Retinal pigment epithelial cell (primary cell): ENCODE measurements around the gene SPTBN5.

Experiments used
- DNase-seq: peaks from one replicate; pipeline ENCODE4 v3.0.0-alpha.2; 2010; ENCODE audit warnings: low read depth
- H3K4me3 ChIP-seq: 2 replicates; pipeline ENCODE4 v1.5.1; 2011; ENCODE audit warnings: mild to moderate bottlenecking, low read length, control low read depth, moderate library complexity
- CTCF ChIP-seq: conservative IDR thresholded peaks from 2 replicates; pipeline ENCODE4 v1.5.1; 2011; ENCODE audit warnings: low read depth, low read length, control low read depth, inconsistent platforms

SPTBN5 gene

GRCh38 chr15:41914411-41914810 lies 20.6 kb upstream of the SPTBN5 start:
- TF ChIP-seq CTCF: no peak
- H3K4me3 ChIP-seq: no peak overlapping the region
- no peak for DNase-seq

GRCh38 chr15:41913256-41913655 lies 19.4 kb upstream of the SPTBN5 start:
- no peak overlapping the region for H3K4me3 ChIP-seq
- no peak for TF ChIP-seq CTCF
- DNase-seq: no peak

GRCh38 chr15:41911691-41912345 lies 18.0 kb upstream of the SPTBN5 start:
- no peak for TF ChIP-seq CTCF
- no peak for DNase-seq
- no peak overlapping the region for H3K4me3 ChIP-seq

GRCh38 chr15:41908736-41909461 lies 15.0 kb upstream of the SPTBN5 start:
- no peak for TF ChIP-seq CTCF
- H3K4me3 ChIP-seq: no peak overlapping the region
- DNase-seq: no peak

GRCh38 chr15:41907141-41907540 lies 13.3 kb upstream of the SPTBN5 start:
- H3K4me3 ChIP-seq: no peak overlapping the region
- TF ChIP-seq CTCF: no peak
- DNase-seq: no peak

GRCh38 chr15:41906608-41907007 lies 12.8 kb upstream of the SPTBN5 start:
- H3K4me3 ChIP-seq: no peak overlapping the region
- no peak for DNase-seq
- no peak for TF ChIP-seq CTCF
